Measurements from ENCODE around the gene ANKDD1A.

The ANKDD1A gene

DNA sequence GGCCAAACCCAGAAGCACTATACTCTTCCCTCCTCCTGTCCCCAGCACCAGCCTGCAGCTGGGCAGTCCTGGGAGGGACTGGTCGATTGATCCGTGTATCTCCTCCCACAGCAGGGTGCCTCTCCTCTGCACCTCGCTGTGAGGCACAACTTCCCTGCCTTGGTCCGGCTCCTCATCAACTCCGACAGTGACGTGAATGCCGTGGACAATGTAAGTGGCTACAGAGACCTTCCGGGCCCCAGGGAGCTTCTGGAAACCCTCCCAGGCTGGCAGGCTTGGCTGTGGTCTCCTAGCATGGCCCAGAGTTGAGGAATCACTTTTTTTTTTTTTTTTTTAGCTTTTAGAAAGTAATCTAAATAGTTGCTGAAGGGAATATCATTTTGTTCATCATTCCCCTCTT lies 30.7 kb downstream of the ANKDD1A start:
- no peak for DNase-seq
- WGBS (ENCODE audit: extremely low coverage, insufficient coverage, insufficient read length) = no CpG with 5 or more reads among the region's 8 CpGs

DNA sequence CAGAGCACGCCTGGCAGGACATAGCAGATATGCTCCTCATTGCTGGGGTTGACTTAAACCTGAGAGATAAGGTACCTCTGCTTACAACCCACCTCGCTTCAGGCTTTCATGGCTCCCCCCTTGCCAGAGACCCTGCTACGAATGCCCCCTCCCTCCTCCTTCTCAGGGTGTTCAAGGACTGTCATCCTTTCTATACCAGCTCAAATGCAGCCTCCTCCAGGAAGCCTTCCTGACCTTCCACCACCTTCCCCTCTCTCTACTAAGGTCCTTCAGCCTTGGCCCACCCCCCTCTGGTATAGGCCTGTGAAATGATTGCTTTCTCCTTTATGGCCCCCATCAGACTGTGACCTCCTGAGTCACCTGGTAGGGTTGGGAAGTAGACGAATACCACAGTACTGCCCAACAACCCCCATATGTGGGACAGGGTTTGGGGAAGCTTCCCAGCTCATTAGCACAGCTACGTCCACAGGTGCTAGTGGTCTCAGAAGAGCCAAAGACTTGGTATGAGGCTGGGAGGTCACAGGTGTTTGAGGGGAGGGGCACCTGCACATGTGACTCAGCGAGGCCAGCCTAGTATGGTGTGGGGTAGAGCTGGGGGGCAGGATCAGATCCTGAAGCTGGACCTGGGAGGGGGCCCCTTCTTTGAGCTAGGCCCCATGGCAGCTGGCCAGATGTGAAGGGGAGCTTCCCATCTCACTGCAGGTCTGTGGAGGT lies 32.0 kb downstream of the ANKDD1A start:
- WGBS (ENCODE audit: extremely low coverage, insufficient coverage, insufficient read length) = no CpG with 5 or more reads among the region's 6 CpGs
- no peak overlapping the region for H4K8ac ChIP-seq (ENCODE audit: low read depth, low read length)
- no peak for DNase-seq
- no peaks in the 10 kb centered on the region for H3K79me2 ChIP-seq (ENCODE audit: control insufficient read depth, insufficient read depth, low read length, poor library complexity)
- no peaks in the 10 kb centered on the region for H3K36me3 ChIP-seq (ENCODE audit: control insufficient read depth in 1 of 2, insufficient read depth in 2 of 2, low read length in 2 of 2)
- no peak overlapping the region for H2BK5ac ChIP-seq (ENCODE audit: low read depth, low read length, poor library complexity)
- H3K4me1 ChIP-seq (ENCODE audit: control insufficient read depth in 1 of 2, insufficient read depth in 2 of 2, low read length in 2 of 2) = no peaks in the 10 kb centered on the region
- H3K9ac ChIP-seq (ENCODE audit: low read length) = no peak overlapping the region
- no peaks in the 10 kb centered on the region for H3K9me3 ChIP-seq (ENCODE audit: insufficient read depth, low read depth, low read length)
- H2AK5ac ChIP-seq (ENCODE audit: low read length) = no peak overlapping the region
- H3K27me3 ChIP-seq (ENCODE audit: insufficient read depth, low read length) = no peaks in the 10 kb centered on the region
- H2BK120ac ChIP-seq (ENCODE audit: insufficient read depth, low read length, poor library complexity) = no peak overlapping the region
- no peak overlapping the region for H3K4me3 ChIP-seq (ENCODE audit: low read depth, low read length)
- H2BK12ac ChIP-seq (ENCODE audit: low read length) = no peak overlapping the region
- no peak overlapping the region for H4K91ac ChIP-seq (ENCODE audit: low read depth, low read length)
- H3K4ac ChIP-seq (ENCODE audit: low read depth, low read length) = no peak overlapping the region
- no peak overlapping the region for H3K27ac ChIP-seq (ENCODE audit: low read depth, low read length)
- H3K18ac ChIP-seq (ENCODE audit: low read length) = no peak overlapping the region
- H2AFZ ChIP-seq (ENCODE audit: insufficient read depth, low read length, poor library complexity) = no peak overlapping the region
- no peak overlapping the region for H3K4me2 ChIP-seq (ENCODE audit: low read length)
- H4K12ac ChIP-seq (ENCODE audit: low read depth, low read length) = no peak overlapping the region
- H3K23ac ChIP-seq (ENCODE audit: low read length) = no peak overlapping the region
- no peaks in the 10 kb centered on the region for H3K79me1 ChIP-seq (ENCODE audit: low read length)
- no peak overlapping the region for H3K14ac ChIP-seq (ENCODE audit: low read length)

More for the DNA sequence above, 30.7 kb downstream of the ANKDD1A start:
- H3K18ac ChIP-seq (ENCODE audit: low read length) = no peak overlapping the region
- no peaks in the 10 kb centered on the region for H3K36me3 ChIP-seq (ENCODE audit: control insufficient read depth in 1 of 2, insufficient read depth in 2 of 2, low read length in 2 of 2)
- H3K4me3 ChIP-seq (ENCODE audit: low read depth, low read length) = no peak overlapping the region
- no peak overlapping the region for H3K14ac ChIP-seq (ENCODE audit: low read length)
- no peak overlapping the region for H4K8ac ChIP-seq (ENCODE audit: low read depth, low read length)
- no peak overlapping the region for H4K12ac ChIP-seq (ENCODE audit: low read depth, low read length)
- H3K27ac ChIP-seq (ENCODE audit: low read depth, low read length) = no peak overlapping the region
- H3K9me3 ChIP-seq (ENCODE audit: insufficient read depth, low read depth, low read length) = no peaks in the 10 kb centered on the region
- no peak overlapping the region for H2AFZ ChIP-seq (ENCODE audit: insufficient read depth, low read length, poor library complexity)
- H3K23ac ChIP-seq (ENCODE audit: low read length) = no peak overlapping the region
- no peak overlapping the region for H4K91ac ChIP-seq (ENCODE audit: low read depth, low read length)
- no peak overlapping the region for H2BK120ac ChIP-seq (ENCODE audit: insufficient read depth, low read length, poor library complexity)
- no peaks in the 10 kb centered on the region for H3K4me1 ChIP-seq (ENCODE audit: control insufficient read depth in 1 of 2, insufficient read depth in 2 of 2, low read length in 2 of 2)
- H3K4me2 ChIP-seq (ENCODE audit: low read length) = no peak overlapping the region
- no peak overlapping the region for H2BK12ac ChIP-seq (ENCODE audit: low read length)
- H3K4ac ChIP-seq (ENCODE audit: low read depth, low read length) = no peak overlapping the region
- no peaks in the 10 kb centered on the region for H3K27me3 ChIP-seq (ENCODE audit: insufficient read depth, low read length)
- no peaks in the 10 kb centered on the region for H3K79me1 ChIP-seq (ENCODE audit: low read length)
- H2AK5ac ChIP-seq (ENCODE audit: low read length) = no peak overlapping the region
- H3K9ac ChIP-seq (ENCODE audit: low read length) = no peak overlapping the region
- no peak overlapping the region for H2BK5ac ChIP-seq (ENCODE audit: low read depth, low read length, poor library complexity)
- no peaks in the 10 kb centered on the region for H3K79me2 ChIP-seq (ENCODE audit: control insufficient read depth, insufficient read depth, low read length, poor library complexity)

DNA sequence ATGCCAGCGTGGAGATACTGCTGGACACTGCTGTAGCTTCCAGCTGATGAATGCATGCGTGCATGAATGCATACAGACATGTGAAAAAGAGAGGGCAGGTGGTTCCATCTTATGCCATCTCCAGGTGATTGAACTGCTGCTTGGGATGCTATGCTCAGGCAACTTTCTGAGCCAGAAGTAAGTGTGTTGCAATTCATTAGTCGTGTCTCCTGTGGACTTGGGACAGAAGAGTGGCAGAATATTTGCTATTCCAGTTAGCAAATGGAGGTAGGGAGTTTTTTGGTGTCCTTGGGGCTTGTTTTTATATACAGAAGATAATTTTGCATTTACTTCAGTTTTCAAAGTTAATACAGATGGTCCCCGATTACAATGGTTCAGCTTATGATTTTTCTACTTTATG lies 33.3 kb downstream of the ANKDD1A start:
- Histone ChIP-seq H3K27ac (ENCODE audit: low read depth, low read length) (no peak overlapping the region), H3K36me3 (ENCODE audit: control insufficient read depth in 1 of 2, insufficient read depth in 2 of 2, low read length in 2 of 2) (no peaks in the 10 kb centered on the region), H2BK120ac (ENCODE audit: insufficient read depth, low read length, poor library complexity) (no peak overlapping the region), H3K4me3 (ENCODE audit: low read depth, low read length) (no peak overlapping the region), H3K79me2 (ENCODE audit: control insufficient read depth, insufficient read depth, low read length, poor library complexity) (no peaks in the 10 kb centered on the region), H3K18ac (ENCODE audit: low read length) (no peak overlapping the region), H2AK5ac (ENCODE audit: low read length) (no peak overlapping the region), H4K91ac (ENCODE audit: low read depth, low read length) (no peak overlapping the region), H3K4me2 (ENCODE audit: low read length) (no peak overlapping the region), H3K9me3 (ENCODE audit: insufficient read depth, low read depth, low read length) (peaks cover 2% of the 10 kb centered on the region), H4K12ac (ENCODE audit: low read depth, low read length) (no peak overlapping the region), H3K27me3 (ENCODE audit: insufficient read depth, low read length) (no peaks in the 10 kb centered on the region), H2AFZ (ENCODE audit: insufficient read depth, low read length, poor library complexity) (no peak overlapping the region), H3K23ac (ENCODE audit: low read length) (no peak overlapping the region), H2BK5ac (ENCODE audit: low read depth, low read length, poor library complexity) (no peak overlapping the region), H3K14ac (ENCODE audit: low read length) (no peak overlapping the region), H4K8ac (ENCODE audit: low read depth, low read length) (no peak overlapping the region), H2BK12ac (ENCODE audit: low read length) (no peak overlapping the region), H3K9ac (ENCODE audit: low read length) (no peak overlapping the region), H3K79me1 (ENCODE audit: low read length) (peaks cover 3% of the 10 kb centered on the region), H3K4ac (ENCODE audit: low read depth, low read length) (no peak overlapping the region), H3K4me1 (ENCODE audit: control insufficient read depth in 1 of 2, insufficient read depth in 2 of 2, low read length in 2 of 2) (peaks cover 5 to 6% of the 10 kb centered on the region in 2 experiments)
- no peak for DNase-seq
- WGBS (ENCODE audit: extremely low coverage, insufficient coverage, insufficient read length) = no CpG with 5 or more reads among the region's 4 CpGs

DNA sequence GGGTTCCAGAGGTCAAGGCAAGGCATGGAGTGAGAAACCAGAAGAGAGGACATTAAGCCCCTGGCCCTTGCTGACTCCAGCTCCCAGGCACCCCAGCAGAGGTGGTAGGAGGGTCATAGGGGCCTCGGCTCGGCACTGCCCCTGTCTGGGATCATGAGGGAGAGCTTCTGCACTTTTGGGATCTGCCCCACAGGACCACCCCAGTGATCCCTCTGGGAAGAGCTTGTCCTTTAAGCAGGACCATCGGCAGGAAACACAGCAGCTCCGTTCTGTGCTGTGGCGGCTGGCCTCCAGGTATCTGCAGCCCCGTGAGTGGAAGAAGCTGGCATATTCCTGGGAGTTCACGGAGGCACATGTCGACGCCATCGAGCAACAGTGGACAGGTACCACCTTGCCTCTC lies 35.5 kb downstream of the ANKDD1A start:
- Histone ChIP-seq H2BK5ac (ENCODE audit: low read depth, low read length, poor library complexity) (no peak overlapping the region), H3K9me3 (ENCODE audit: insufficient read depth, low read depth, low read length) (peaks cover 2% of the 10 kb centered on the region), H3K4me2 (ENCODE audit: low read length) (no peak overlapping the region), H4K8ac (ENCODE audit: low read depth, low read length) (no peak overlapping the region), H3K27ac (ENCODE audit: low read depth, low read length) (no peak overlapping the region), H3K36me3 (ENCODE audit: control insufficient read depth in 1 of 2, insufficient read depth in 2 of 2, low read length in 2 of 2) (no peaks in the 10 kb centered on the region), H2AFZ (ENCODE audit: insufficient read depth, low read length, poor library complexity) (no peak overlapping the region), H3K27me3 (ENCODE audit: insufficient read depth, low read length) (no peaks in the 10 kb centered on the region), H3K79me1 (ENCODE audit: low read length) (peaks cover 3% of the 10 kb centered on the region), H3K4ac (ENCODE audit: low read depth, low read length) (no peak overlapping the region), H2AK5ac (ENCODE audit: low read length) (no peak overlapping the region), H3K4me1 (ENCODE audit: control insufficient read depth in 1 of 2, insufficient read depth in 2 of 2, low read length in 2 of 2) (peaks cover 6 to 7% of the 10 kb centered on the region in 2 experiments), H4K91ac (ENCODE audit: low read depth, low read length) (no peak overlapping the region), H2BK12ac (ENCODE audit: low read length) (no peak overlapping the region), H4K12ac (ENCODE audit: low read depth, low read length) (no peak overlapping the region), H3K79me2 (ENCODE audit: control insufficient read depth, insufficient read depth, low read length, poor library complexity) (no peaks in the 10 kb centered on the region), H3K9ac (ENCODE audit: low read length) (no peak overlapping the region), H2BK120ac (ENCODE audit: insufficient read depth, low read length, poor library complexity) (no peak overlapping the region), H3K4me3 (ENCODE audit: low read depth, low read length) (no peak overlapping the region), H3K18ac (ENCODE audit: low read length) (no peak overlapping the region), H3K23ac (ENCODE audit: low read length) (no peak overlapping the region), H3K14ac (ENCODE audit: low read length) (no peak overlapping the region)
- WGBS (ENCODE audit: extremely low coverage, insufficient coverage, insufficient read length) = no CpG with 5 or more reads among the region's 10 CpGs
- no peak for DNase-seq
